Tibial nerve (tissue), 4 donors: ENCODE measurements around the gene SIRT3.

Experiments used
- CTCF ChIP-seq, 5 experiments: fragments of 200-600 bp in 3 of 5; fragments of 450-650 bp in 2 of 5; sonication (generic) in 3 of 5; IDR thresholded peaks; one replicate each; pipeline ENCODE4 v1.5.1; 2016 to 2019; ENCODE audit warnings: antibody characterized with exemption in 5 of 5, mild to moderate bottlenecking in 3 of 5, moderate library complexity in 2 of 5
- EP300 ChIP-seq, 2 donors: sonication (generic); formaldehyde crosslinking; IDR thresholded peaks; one replicate each; pipeline ENCODE4 v1.6.1; 2017; ENCODE audit warnings: antibody characterized with exemption in 2 of 2, mild to moderate bottlenecking in 1 of 2
- POLR2A ChIP-seq, 2 donors: fragments of 450-650 bp; IDR thresholded peaks; one replicate each; pipeline ENCODE4 v1.6.1; 2017; ENCODE audit warnings: antibody characterized with exemption in 2 of 2, mild to moderate bottlenecking in 2 of 2, moderate library complexity in 2 of 2

GRCh38 chr11:201966-202365, 34.2 kb downstream of the SIRT3 start:
- TF ChIP-seq POLR2A (IDR thresholded peaks at IDR 0.05), result no peak
- TF ChIP-seq CTCF (IDR thresholded peaks at IDR 0.05), result no peak
- no peak for TF ChIP-seq EP300 (IDR thresholded peaks at IDR 0.05)
